Measurements from ENCODE around the gene AGAP3.

- TF ChIP-seq CEBPB (IDR thresholded peaks at IDR 0.05; ENCODE audit: low read depth): no peak
- no peak for TF ChIP-seq POLR2AphosphoS5 (IDR thresholded peaks at IDR 0.05; ENCODE audit: low read depth, low read length)
- no peak for TF ChIP-seq EZH2 (IDR thresholded peaks at IDR 0.05)
- no peak for TF ChIP-seq CTCF (IDR thresholded peaks at IDR 0.05 in 2 of 3, conservative IDR thresholded peaks at IDR 0.05 in 1 of 3; ENCODE audit: borderline replicate concordance in 1 of 3, insufficient read depth in 1 of 3, low read depth in 2 of 3, low read length in 2 of 3)
- no peak for TF ChIP-seq SRF (IDR thresholded peaks at IDR 0.05; ENCODE audit: low read depth)
- TF ChIP-seq SP1 (IDR thresholded peaks at IDR 0.05; ENCODE audit: low read depth): no peak
- no peak for TF ChIP-seq EZH2phosphoT487 (IDR thresholded peaks at IDR 0.05; ENCODE audit: borderline replicate concordance)
- TF ChIP-seq ATF3 (IDR thresholded peaks at IDR 0.05): no peak
- no peak for TF ChIP-seq POLR2A (IDR thresholded peaks at IDR 0.05; ENCODE audit: borderline replicate concordance, extremely low read depth, insufficient read depth, insufficient read length)
- no peak for TF ChIP-seq ZNF274 (IDR thresholded peaks at IDR 0.05; ENCODE audit: low read depth, low read length)
- TF ChIP-seq REST (IDR thresholded peaks at IDR 0.05; ENCODE audit: low read depth): no peak
These were observed 54.6 kb downstream of the AGAP3 start for GRCh38 chr7:151140826-151141225.
